PC-9 (cell line): ENCODE measurements around the gene PTGS2. TPM values are rescaled to one million over a fixed set of nuclear protein-coding genes. Genes with fewer than 3 reads are reported as not detected.

Experiments used
- BruUV-seq: library from RNA; stranded (reverse); fragments of 400-500 nt; replicated peaks from 2 replicates; lab custom pipeline; 2021; lab: Mats Ljungman, UMichigan
- CTCF ChIA-PET: fragments of 300-600 bp; sonication (Branson Sonifier 250); formaldehyde crosslinking; loops from one replicate; lab custom pipeline; 2022; ENCODE audit warnings: antibody characterized with exemption; lab: Charles Lee
- POLR2A ChIA-PET: fragments of 300-600 bp; sonication (Branson Sonifier 250); formaldehyde crosslinking; loops from one replicate; lab custom pipeline; 2022; ENCODE audit warnings: antibody characterized with exemption; ENCODE audit not compliant: unreplicated experiment; lab: Charles Lee
- DNase-seq, 2 experiments: peaks; one replicate each; pipeline versions ENCODE4 v3.0.0 to v3.0.0-alpha.2; 2015 to 2022; ENCODE audit warnings: mixed read lengths in 1 of 2
- H2AFZ ChIP-seq: fragments of 200-600 bp; sonication (generic); 2 replicates; pipeline ENCODE4 v1.8.1; 2017; ENCODE audit warnings: antibody characterized with exemption
- H3F3A ChIP-seq: fragments of 200-600 bp; sonication (generic); 2 replicates; pipeline ENCODE4 v1.8.1; 2017; ENCODE audit warnings: antibody characterized with exemption, mild to moderate bottlenecking, low read depth; ENCODE audit not compliant: insufficient read depth
- H3K27ac ChIP-seq: fragments of 200-600 bp; sonication (generic); 2 replicates; pipeline ENCODE4 v1.6.1; 2016; ENCODE audit warnings: mixed run types
- H3K27me3 ChIP-seq: fragments of 200-600 bp; sonication (generic); 2 replicates; pipeline ENCODE4 v1.6.1; 2016; ENCODE audit warnings: low read depth, mixed run types; ENCODE audit not compliant: insufficient read depth
- H3K36me3 ChIP-seq: fragments of 200-600 bp; sonication (generic); 2 replicates; pipeline ENCODE4 v1.6.1; 2016; ENCODE audit warnings: low read depth, mixed run types
- H3K4me1 ChIP-seq: fragments of 200-600 bp; sonication (generic); replicated peaks from 2 replicates; pipeline ENCODE4 v1.6.1; 2016; ENCODE audit warnings: mixed run types; ENCODE audit not compliant: insufficient read depth
- H3K4me2 ChIP-seq: fragments of 200-600 bp; sonication (generic); 2 replicates; pipeline ENCODE4 v1.6.1; 2017; ENCODE audit warnings: mixed run types
- H3K4me3 ChIP-seq: fragments of 200-600 bp; sonication (generic); 2 replicates; pipeline ENCODE4 v1.6.1; 2016; ENCODE audit warnings: mixed run types
- H3K79me2 ChIP-seq: fragments of 200-600 bp; sonication (generic); 2 replicates; pipeline ENCODE4 v1.6.1; 2017; ENCODE audit warnings: low read depth, mixed run types
- H3K9me2 ChIP-seq: fragments of 200-600 bp; sonication (generic); 2 replicates; pipeline ENCODE4 v1.8.1; 2017; ENCODE audit warnings: mild to moderate bottlenecking; ENCODE audit not compliant: insufficient read depth
- H3K9me3 ChIP-seq: fragments of 200-600 bp; sonication (generic); 2 replicates; pipeline ENCODE4 v1.8.1; 2016; ENCODE audit warnings: low read depth; ENCODE audit not compliant: insufficient read depth
- H4K20me1 ChIP-seq: fragments of 200-600 bp; sonication (generic); 2 replicates; pipeline ENCODE4 v1.8.1; 2017; ENCODE audit not compliant: insufficient read depth
- EZH2 ChIP-seq: fragments of 200-600 bp; sonication (generic); IDR thresholded peaks from 2 replicates; pipeline ENCODE4 v1.8.0; 2017; ENCODE audit warnings: antibody characterized with exemption, low read depth
- intact Hi-C: fragments of 100-400 bp; cut with micrococcal nuclease; formaldehyde crosslinking; loops from one replicate; pipeline ENCODE4 v1.10.0; 2022; ENCODE audit not compliant: unreplicated experiment
- total RNA-seq: library from RNA; stranded (reverse); gene quantifications from 2 replicates; pipeline ENCODE4 v1.2.3, GENCODE V29; 2021
- TF ChIP-seq, protein P1 (sequence below): fragments of 200-600 bp; sonication (generic); conservative IDR thresholded peaks from 2 replicates; pipeline ENCODE4 v1.6.1; 2017; ENCODE audit warnings: mixed run types, antibody characterized with exemption, mild to moderate bottlenecking, moderate library complexity

PTGS2 gene
- total RNA-seq, 1 experiment from 2014 or later: 0.63 TPM

DNA sequence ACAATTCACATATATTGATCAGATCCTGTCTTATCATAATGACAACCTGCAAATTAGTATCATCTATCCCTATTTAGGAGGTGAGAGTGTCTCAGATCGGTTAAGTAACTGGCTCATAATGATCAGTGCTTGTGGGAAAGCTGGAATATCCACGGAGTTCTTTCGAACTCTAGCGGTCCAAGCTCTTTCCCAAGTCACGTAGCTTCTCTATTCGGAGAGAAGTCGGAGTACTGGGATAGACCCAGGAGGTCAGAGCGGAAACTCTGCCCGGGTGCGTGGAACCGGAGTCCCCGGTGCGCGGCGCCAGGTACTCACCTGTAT lies 339 bp downstream of the PTGS2 start:
- Histone ChIP-seq H3K4me3 (peak overlapping the region; percentile 57), H2AFZ (peak overlapping the region; percentile 89), H3K9me3 (no peaks in the 10 kb centered on the region), H3K27me3 (no peaks in the 10 kb centered on the region), H3K4me1 (no peaks in the 10 kb centered on the region; the same call in 1 of the 2 replicates), H3K36me3 (no peaks in the 10 kb centered on the region), H3K27ac (no peak overlapping the region), H3K9me2 (no peaks in the 10 kb centered on the region), H4K20me1 (no peaks in the 10 kb centered on the region), H3F3A (no peaks in the 10 kb centered on the region), H3K4me2 (peak overlapping the region; percentile 81), H3K79me2 (no peaks in the 10 kb centered on the region)
- ChIA-PET POLR2A (interaction anchor here (0.5 to 1.2 kb wide), 4 partner anchors 9 to 715 kb away, joined by 3 to 10 read pairs (median 4); partner anchors contain the start of gene TPR), CTCF (interaction anchor here (0.5 to 1.9 kb wide), 2 partner anchors 74 to 305 kb away, joined by 3 to 5 read pairs; partner anchors contain the start of gene TPR)
- DNase-seq: no peak
- intact Hi-C loops: loop anchor here (1.0 to 10.0 kb wide), 4 partner anchors 73 to 307 kb away; partner anchors contain the start of genes ODR4 and TPR
- BruUV-seq: TSS peak; percentile 58
- TF ChIP-seq, protein P1, sequence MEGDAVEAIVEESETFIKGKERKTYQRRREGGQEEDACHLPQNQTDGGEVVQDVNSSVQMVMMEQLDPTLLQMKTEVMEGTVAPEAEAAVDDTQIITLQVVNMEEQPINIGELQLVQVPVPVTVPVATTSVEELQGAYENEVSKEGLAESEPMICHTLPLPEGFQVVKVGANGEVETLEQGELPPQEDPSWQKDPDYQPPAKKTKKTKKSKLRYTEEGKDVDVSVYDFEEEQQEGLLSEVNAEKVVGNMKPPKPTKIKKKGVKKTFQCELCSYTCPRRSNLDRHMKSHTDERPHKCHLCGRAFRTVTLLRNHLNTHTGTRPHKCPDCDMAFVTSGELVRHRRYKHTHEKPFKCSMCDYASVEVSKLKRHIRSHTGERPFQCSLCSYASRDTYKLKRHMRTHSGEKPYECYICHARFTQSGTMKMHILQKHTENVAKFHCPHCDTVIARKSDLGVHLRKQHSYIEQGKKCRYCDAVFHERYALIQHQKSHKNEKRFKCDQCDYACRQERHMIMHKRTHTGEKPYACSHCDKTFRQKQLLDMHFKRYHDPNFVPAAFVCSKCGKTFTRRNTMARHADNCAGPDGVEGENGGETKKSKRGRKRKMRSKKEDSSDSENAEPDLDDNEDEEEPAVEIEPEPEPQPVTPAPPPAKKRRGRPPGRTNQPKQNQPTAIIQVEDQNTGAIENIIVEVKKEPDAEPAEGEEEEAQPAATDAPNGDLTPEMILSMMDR: no peak
- TF ChIP-seq EZH2: no peak

DNA sequence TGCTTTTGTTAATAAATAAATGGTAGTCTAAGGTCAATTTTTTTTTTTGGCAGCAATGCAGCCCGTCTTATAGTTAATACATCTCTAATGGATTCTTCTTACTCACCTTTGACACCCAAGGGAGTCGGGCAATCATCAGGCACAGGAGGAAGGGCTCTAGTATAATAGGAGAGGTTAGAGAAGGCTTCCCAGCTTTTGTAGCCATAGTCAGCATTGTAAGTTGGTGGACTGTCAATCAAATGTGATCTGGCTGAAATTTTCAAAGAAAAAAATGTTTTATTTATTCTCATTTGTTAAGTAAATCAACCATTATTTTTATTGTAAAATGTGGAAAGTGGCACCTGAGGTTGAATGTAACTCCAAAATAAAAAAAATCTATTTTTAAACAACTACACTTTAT lies 2.1 kb downstream of the PTGS2 start:
- DNase-seq: no peak
- no peaks in the 10 kb centered on the region; the same call in 1 of the 2 replicates for H3K4me1 ChIP-seq
- no peaks in the 10 kb centered on the region for H3K36me3 ChIP-seq
- H3K4me2 ChIP-seq: no peak overlapping the region
- no peaks in the 10 kb centered on the region for H4K20me1 ChIP-seq
- no peaks in the 10 kb centered on the region for H3K9me2 ChIP-seq
- no peaks in the 10 kb centered on the region for H3K27me3 ChIP-seq
- no peak overlapping the region for H3K27ac ChIP-seq
- ChIA-PET POLR2A (no interaction called here), CTCF (no interaction called here)
- TF ChIP-seq EZH2: no peak
- TF ChIP-seq, protein P1: no peak
- H2AFZ ChIP-seq: no peak overlapping the region
- no peak overlapping the region for H3K4me3 ChIP-seq
- H3K9me3 ChIP-seq: no peaks in the 10 kb centered on the region
- no peaks in the 10 kb centered on the region for H3K79me2 ChIP-seq
- no TSS peak for BruUV-seq
- intact Hi-C loops: no loop called here
- no peaks in the 10 kb centered on the region for H3F3A ChIP-seq

DNA sequence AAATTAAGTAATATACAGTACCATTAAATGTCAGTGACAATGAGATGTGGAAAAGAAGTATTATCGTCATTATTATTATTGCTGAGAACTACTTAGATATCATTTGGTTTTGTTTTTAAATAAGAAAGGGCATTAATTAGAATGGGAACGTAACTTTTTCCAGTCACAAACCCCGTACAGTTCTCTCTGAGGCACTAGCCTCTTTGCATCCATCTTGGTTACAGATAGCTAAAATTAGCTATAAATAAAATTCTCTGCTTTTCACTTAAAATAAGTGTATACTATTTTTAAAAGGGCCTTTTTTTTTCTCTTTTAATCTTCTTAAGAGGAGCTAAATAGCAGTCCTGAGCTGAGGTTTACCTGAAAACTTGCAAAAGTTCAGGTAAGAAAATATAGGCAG lies 7.6 kb downstream of the PTGS2 start:
- intact Hi-C loops: no loop called here
- H3F3A ChIP-seq: no peaks in the 10 kb centered on the region
- no peaks in the 10 kb centered on the region for H3K4me1 ChIP-seq
- H3K4me2 ChIP-seq: no peak overlapping the region
- no peaks in the 10 kb centered on the region for H3K9me2 ChIP-seq
- H3K4me3 ChIP-seq: no peak overlapping the region
- no peaks in the 10 kb centered on the region for H4K20me1 ChIP-seq
- TF ChIP-seq, protein P1: no peak
- no peak for TF ChIP-seq EZH2
- BruUV-seq: no TSS peak
- H3K9me3 ChIP-seq: 0 out of 2 replicates have a peak, but pooled peaks cover 5% of the 10 kb centered on the region
- H3K27ac ChIP-seq: no peak overlapping the region
- H3K79me2 ChIP-seq: no peaks in the 10 kb centered on the region
- 0 out of 2 replicates have a peak overlapping the region, but pooled peaks have one; percentile 43 for H2AFZ ChIP-seq
- ChIA-PET POLR2A (no interaction called here), CTCF (no interaction called here)
- no peaks in the 10 kb centered on the region for H3K36me3 ChIP-seq
- DNase-seq: no peak
- no peaks in the 10 kb centered on the region for H3K27me3 ChIP-seq
